Measurements from ENCODE around the gene APOBEC4.
"Not testable (repeated sequence)": the region's sequence is repeated elsewhere in the genome, so short reads cannot be mapped to it uniquely, and the experiment has no call there.

Gene APOBEC4

DNA sequence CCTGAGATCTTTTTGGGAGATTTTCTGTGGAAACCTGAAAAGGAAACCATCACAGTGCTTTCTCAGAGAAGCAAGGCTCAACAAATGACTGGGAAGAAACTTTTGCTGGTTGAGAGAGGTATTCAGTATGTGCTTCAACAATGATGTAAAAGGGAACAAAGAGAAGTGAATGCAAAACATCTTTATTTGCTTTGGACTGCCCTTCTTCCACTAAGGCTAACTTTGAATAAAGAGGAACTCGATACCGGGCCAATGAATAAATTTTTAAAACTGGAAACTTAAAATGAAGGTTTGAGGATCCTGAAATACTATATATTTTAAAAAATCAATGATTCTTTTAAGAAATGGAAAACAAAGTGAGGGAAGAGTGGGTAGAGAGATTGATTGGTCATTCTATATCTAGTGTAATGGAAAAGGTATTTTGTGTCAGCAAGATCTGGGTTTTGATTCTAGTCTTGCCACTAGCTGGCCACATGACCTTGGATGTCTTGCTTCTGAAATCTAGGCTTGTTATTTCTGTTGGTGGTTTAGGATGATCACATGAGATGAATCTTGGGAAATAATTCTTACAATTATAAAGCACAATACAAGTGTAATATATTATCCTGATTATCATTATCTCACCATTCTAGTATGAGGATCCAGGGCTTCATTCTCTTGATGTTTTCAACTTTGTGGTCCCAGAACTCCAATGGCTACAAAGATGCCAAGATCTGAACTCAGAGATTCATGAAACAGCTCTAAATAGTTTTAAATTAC is 34.6 kb upstream of the APOBEC4 start:
- no peak for DNase-seq (ENCODE audit: low read depth in 1 of 2, low spot score in 1 of 2)
- in situ Hi-C loops (cut with HindIII; ENCODE audit: low pct_unique_long_range_greater_than_20kb, low sequenced_read_pairs) = no loop called here
- no peak for TF ChIP-seq JUND (IDR thresholded peaks at IDR 0.05; ENCODE audit: low read depth)

DNA sequence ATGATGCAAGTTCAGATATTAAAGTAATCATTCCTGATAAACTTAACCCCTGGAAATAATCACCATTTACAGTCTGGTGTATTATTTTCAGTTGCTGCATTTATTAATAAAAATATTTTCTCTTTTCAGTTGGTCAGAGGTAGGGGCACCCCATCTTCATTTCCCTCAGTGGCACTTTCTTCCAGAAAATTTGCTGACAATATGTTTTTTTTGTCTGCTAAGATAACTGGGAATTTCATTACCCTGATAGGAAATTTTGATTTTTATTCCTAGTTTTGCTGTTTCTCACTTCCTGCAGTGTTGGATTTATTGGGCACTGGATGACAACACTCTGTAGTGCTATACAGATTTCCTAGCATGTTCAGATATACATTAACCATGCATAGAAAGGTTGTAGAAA is 33.1 kb upstream of the APOBEC4 start:
- in situ Hi-C loops (cut with HindIII; ENCODE audit: low pct_unique_long_range_greater_than_20kb, low sequenced_read_pairs) = no loop called here
- no peak for DNase-seq (ENCODE audit: low read depth in 1 of 2, low spot score in 1 of 2)
- TF ChIP-seq JUND (IDR thresholded peaks at IDR 0.05; ENCODE audit: low read depth) = no peak

DNA sequence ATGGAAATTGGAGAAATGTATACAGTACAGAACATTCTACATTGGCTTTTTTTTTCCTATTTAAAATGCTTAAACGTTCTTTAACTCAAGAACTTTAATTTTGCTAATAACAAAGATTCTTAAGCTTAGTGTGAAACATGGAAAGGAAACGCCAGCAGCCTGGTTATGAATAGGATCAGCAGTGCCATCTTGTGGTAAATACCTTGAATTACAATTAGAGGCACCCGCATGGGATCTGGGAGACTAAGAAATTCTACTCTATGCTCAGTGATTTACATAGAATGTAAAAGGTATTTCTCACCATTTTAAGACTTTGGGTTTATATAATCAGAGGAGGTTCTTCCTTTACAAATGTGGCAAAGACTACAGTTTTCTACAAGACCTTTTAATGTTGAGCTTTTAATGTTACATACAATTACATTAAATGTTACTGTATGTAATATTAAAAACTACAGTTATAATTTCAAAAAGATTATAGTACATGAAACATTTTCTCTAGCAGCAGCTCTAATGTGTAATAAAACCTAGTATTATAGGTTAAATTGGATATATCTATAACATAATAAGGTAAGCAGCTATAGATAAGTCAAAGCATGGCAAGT is 32.1 kb upstream of the APOBEC4 start:
- TF ChIP-seq JUND (IDR thresholded peaks at IDR 0.05; ENCODE audit: low read depth) = no peak
- peak; percentile 68 to 76 for DNase-seq (ENCODE audit: low read depth in 1 of 2, low spot score in 1 of 2)
- in situ Hi-C loops (cut with HindIII; ENCODE audit: low pct_unique_long_range_greater_than_20kb, low sequenced_read_pairs) = no loop called here

DNA sequence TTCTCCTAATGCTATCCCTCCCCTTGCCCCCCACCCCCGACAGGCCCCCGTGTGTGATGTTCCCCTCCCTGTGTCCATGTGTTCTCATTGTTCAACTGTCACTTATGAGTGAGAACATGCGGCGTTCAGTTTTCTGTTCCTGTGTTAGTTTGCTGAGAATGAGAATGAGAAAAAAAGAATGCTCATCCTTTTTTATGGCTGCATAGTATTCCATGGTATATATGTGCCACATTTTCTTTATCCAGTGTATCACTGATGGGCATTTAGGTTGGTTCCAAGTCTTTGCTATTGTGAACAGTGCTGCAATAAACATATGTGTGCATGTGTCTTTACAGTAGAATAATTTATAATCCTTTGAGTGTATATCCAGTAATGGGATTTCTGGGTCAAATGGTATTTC is 26.2 kb upstream of the APOBEC4 start:
- DNase-seq (ENCODE audit: low read depth in 1 of 2, low spot score in 1 of 2); in situ Hi-C loops (cut with HindIII; ENCODE audit: low pct_unique_long_range_greater_than_20kb, low sequenced_read_pairs): not testable (repeated sequence)

DNA sequence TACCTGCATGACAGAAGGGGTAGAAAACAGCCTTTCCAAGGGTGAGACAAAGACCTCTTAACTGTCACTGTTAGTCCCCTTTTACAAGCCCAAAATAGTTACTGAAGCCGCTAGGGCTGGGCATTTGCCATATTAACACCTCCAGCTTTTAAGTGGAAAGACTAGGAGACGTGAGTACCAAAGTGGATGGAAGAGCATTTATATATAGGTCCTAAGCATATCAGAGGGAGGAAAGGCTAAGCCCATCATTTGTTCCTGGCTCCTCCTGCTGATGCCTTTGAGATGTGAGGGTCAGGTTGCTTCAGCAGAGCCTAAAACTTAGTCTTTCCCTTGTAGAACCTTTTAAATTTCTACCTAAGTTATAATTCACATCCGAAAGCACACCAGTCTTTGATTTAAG is 25.7 kb upstream of the APOBEC4 start:
- in situ Hi-C loops (cut with HindIII; ENCODE audit: low pct_unique_long_range_greater_than_20kb, low sequenced_read_pairs) = no loop called here
- TF ChIP-seq JUND (IDR thresholded peaks at IDR 0.05; ENCODE audit: low read depth) = no peak
- no peak for DNase-seq (ENCODE audit: low read depth in 1 of 2, low spot score in 1 of 2)

DNA sequence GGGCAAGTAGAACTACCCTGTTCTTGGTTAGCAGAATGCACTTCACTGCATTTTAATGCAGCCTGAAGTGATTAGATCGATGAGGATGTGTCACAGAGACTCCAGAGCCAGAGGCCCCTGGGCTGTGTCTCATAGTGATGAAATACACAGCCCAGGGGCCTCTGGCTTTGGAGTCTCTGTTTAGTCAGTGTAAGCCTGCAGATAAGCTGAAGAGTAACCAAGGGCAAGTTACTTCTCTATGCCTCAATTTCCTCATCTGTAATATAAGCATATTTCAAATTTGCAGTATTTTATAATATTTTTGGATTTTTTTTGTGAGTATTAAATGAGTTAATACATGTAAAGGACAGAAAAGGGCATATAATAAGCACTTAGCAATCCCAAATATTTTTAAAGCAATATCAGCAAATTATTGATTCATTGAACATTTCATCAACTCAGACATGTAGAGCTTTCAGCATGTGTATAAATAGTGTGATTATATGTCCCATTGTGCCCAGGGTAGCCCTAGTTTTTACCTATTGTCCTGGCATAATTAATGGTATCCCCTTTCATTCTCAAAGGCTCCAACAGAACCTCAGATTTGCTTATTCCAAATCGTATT is 23.6 kb upstream of the APOBEC4 start:
- TF ChIP-seq JUND (IDR thresholded peaks at IDR 0.05; ENCODE audit: low read depth) = no peak
- in situ Hi-C loops (cut with HindIII; ENCODE audit: low pct_unique_long_range_greater_than_20kb, low sequenced_read_pairs) = no loop called here
- peak in 1 of 2 experiments; percentile 27 for DNase-seq (ENCODE audit: low read depth in 1 of 2, low spot score in 1 of 2)

DNA sequence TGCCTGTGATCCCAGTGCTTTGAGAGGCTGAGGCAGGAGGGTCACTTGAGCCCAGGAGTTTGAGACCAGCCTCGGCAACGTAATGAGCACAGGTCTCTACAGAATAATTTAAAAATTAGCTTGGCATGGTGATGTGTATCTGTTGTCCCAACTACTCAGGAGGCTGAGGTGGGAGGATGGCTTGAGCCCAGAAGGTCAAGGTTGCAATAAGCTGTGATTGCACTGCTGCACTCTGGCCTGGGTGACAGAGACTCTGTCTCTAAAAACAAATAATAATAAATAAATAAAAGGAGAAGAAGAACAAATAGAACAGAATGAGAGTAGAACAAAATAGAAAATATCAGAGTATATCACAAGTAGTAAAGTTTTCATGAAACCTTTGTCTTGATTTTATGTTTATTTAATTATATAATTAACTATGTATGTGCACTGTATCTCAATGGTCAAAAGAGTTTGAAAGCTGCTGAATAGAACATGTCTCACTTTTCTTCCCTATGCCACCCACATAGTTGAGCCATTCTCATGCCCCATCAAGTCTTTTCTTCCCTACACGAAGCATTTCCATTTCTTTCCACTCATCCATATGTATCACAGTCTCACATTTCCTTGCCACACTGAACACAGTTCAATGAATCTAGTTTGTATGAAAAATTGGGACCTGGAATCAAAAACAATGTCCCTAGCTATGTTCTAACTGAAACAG is 22.9 kb upstream of the APOBEC4 start:
- TF ChIP-seq JUND (IDR thresholded peaks at IDR 0.05; ENCODE audit: low read depth) = no peak
- no peak for DNase-seq (ENCODE audit: low read depth in 1 of 2, low spot score in 1 of 2)
- in situ Hi-C loops (cut with HindIII; ENCODE audit: low pct_unique_long_range_greater_than_20kb, low sequenced_read_pairs) = no loop called here

DNA sequence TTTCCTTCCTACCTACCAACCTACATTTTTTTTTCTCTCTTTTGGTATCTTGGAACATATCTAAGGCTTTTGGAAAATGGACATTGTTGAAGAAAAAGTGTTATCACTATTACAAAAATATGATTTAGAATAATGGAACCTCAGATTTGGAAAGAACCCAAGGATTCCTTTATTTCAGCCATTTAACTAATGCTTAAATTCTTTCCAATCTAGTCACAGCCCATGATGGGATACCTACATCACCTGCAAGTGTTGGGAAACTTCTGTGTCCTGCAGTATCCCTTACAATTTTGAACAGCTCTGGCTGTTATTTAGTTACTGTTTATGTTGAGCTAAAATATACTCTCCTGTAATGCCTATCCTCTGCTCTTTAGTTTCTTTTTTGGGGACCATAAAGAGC is 22.3 kb upstream of the APOBEC4 start:
- in situ Hi-C loops (cut with HindIII; ENCODE audit: low pct_unique_long_range_greater_than_20kb, low sequenced_read_pairs) = no loop called here
- no peak for TF ChIP-seq JUND (IDR thresholded peaks at IDR 0.05; ENCODE audit: low read depth)
- DNase-seq (ENCODE audit: low read depth in 1 of 2, low spot score in 1 of 2) = no peak

DNA sequence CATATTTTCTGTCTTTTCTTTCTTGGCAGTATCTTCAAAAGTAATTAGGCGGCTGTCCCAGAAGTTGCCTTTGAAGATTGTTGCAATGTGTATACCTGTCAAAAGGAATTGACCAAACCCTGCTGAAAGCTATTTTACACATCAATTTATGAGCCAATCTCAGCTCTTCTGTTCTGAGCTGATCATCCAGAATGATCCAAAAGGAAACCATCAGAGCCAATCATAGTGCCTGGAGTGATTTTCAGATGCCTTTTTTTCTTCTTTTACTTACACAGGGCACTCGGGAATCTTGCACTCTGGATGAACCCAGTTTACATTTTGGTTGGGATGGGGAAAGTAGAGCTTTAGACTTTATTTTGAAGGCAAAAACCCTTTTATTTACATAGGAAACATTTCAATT is 21.8 kb upstream of the APOBEC4 start:
- no peak for DNase-seq (ENCODE audit: low read depth in 1 of 2, low spot score in 1 of 2)
- in situ Hi-C loops (cut with HindIII; ENCODE audit: low pct_unique_long_range_greater_than_20kb, low sequenced_read_pairs) = no loop called here
- no peak for TF ChIP-seq JUND (IDR thresholded peaks at IDR 0.05; ENCODE audit: low read depth)

DNA sequence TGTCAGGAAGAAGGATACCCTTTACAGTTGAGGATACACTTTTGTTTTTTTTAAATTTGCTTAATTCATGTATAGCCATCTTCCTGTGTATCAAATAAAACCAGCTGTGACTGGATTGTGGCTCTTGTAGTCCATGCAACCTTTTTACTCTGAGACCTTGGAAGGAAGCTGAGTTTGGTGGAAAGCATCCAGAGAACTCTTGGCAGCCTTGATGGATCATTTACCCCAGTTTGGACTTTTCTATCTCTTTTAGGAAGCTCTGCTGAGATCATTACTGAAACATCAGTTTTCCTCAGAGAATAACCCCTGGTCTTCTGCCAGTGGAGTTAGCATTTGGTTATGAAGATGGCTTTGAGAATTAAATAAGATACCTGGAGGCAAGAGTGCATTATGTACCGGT is 21.2 kb upstream of the APOBEC4 start:
- DNase-seq (ENCODE audit: low read depth in 1 of 2, low spot score in 1 of 2) = no peak
- TF ChIP-seq JUND (IDR thresholded peaks at IDR 0.05; ENCODE audit: low read depth) = no peak
- in situ Hi-C loops (cut with HindIII; ENCODE audit: low pct_unique_long_range_greater_than_20kb, low sequenced_read_pairs) = no loop called here

DNA sequence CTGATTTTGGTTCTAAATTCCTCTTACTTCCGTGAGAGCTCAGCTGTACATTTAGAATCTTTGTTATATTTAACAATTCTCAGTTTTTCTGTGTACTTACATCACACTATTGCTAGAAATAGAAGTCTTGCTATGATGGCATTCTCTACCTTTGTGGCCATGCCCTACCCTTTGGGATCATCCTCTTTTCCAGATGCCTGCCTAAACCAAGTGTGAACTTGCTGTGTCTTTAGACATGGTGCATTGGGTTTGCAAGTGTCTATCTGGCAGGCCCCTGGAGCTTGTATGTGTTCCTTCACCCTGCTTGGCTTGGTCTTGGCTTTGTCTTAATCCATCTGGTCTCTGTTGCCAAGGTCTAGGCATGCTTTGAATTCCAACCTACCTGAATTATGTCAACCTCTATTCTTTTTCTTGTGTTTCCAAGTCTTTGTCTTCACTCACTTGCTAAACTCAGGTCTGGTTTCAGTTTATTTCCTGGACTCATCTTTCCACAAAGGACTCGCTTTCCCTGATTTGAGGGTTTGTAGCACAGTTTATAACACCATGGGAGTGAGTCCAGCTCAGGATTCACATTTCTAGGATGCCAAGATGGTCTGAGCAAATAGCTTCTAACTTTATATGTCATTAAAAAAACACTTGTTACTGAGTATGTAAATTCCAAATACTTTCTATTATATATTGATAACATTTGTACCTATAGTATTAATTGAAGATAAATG is 20.6 kb upstream of the APOBEC4 start:
- peak in 1 of 2 experiments; percentile 65 for DNase-seq (ENCODE audit: low read depth in 1 of 2, low spot score in 1 of 2)
- in situ Hi-C loops (cut with HindIII; ENCODE audit: low pct_unique_long_range_greater_than_20kb, low sequenced_read_pairs) = no loop called here
- no peak for TF ChIP-seq JUND (IDR thresholded peaks at IDR 0.05; ENCODE audit: low read depth)

DNA sequence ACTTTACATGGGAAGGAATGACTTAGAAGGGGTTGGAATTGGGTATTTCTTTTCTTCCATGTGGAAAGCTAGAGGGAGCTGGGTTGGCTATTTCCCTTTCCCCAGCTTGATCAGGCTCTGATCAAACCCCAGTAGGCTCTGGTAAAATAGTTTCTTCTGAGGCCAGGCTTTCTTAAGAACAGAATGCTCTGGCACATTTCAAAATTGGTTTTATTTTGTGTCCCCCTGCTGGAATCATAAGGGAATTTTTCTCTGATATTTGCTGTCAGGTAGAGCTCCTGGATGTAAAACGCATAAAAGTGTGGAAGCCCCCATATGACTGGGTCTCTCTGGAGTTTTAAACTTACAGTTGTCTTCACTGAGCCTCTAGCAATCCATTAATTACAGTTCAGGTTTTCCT is 17.1 kb upstream of the APOBEC4 start:
- peak in 1 of 2 experiments; percentile 24 for DNase-seq (ENCODE audit: low read depth in 1 of 2, low spot score in 1 of 2)
- in situ Hi-C loops (cut with HindIII; ENCODE audit: low pct_unique_long_range_greater_than_20kb, low sequenced_read_pairs) = no loop called here
- TF ChIP-seq JUND (IDR thresholded peaks at IDR 0.05; ENCODE audit: low read depth) = no peak

Measured in T47D (cell line).